HEK293 (cell line): ENCODE measurements around the gene TJP3.

Source experiments
- CTCF ChIA-PET: fragments of 350-600 bp; formaldehyde crosslinking; extraction: SDS; loops from one replicate; lab custom pipeline; 2021; ENCODE audit warnings: antibody characterized with exemption; lab: Yijun Ruan, JAX
- POLR2A ChIA-PET: fragments of 300-600 bp; formaldehyde crosslinking; extraction: SDS; loops from one replicate; lab custom pipeline; 2020; ENCODE audit warnings: antibody characterized with exemption, inconsistent platforms; lab: Yijun Ruan, JAX
- H3K27ac ChIP-seq: fragments of 200-500 bp; sonication (Bioruptor generic); 2 replicates; pipeline ENCODE4 v1.5.1; 2014; ENCODE audit warnings: low read depth, low read length, control low read depth, inconsistent platforms; ENCODE audit errors: extremely low read depth
- H3K36me3 ChIP-seq, 2 experiments: fragments of 200-500 bp in 1 of 2; sonication (Bioruptor generic) in 1 of 2; 1 replicate in 1 of 2; 2 replicates in 1 of 2; pipeline ENCODE4 v1.5.1; 2014 to 2017; ENCODE audit warnings: inconsistent platforms in 2 of 2, low read length in 2 of 2; ENCODE audit not compliant: control insufficient read depth in 2 of 2, insufficient read depth in 1 of 2
- H3K4me1 ChIP-seq: fragments of 200-500 bp; sonication (Bioruptor generic); 2 replicates; pipeline ENCODE4 v1.5.1; 2014; ENCODE audit warnings: mild to moderate bottlenecking, low read length, inconsistent platforms; ENCODE audit not compliant: control insufficient read depth, insufficient read depth
- H3K4me3 ChIP-seq: 2 replicates; pipeline ENCODE4 v1.5.1; 2011; ENCODE audit warnings: low read depth, mild to moderate bottlenecking, control low read depth, low read length, moderate library complexity
- H3K9me3 ChIP-seq: fragments of 200-500 bp; sonication (Bioruptor generic); 2 replicates; pipeline ENCODE4 v1.5.1; 2014; ENCODE audit warnings: low read depth, low read length, inconsistent platforms; ENCODE audit not compliant: control insufficient read depth, insufficient read depth
- EGR2 ChIP-seq: fragments of 450-650 bp; formaldehyde crosslinking; IDR thresholded peaks from 2 replicates; pipeline ENCODE4 v1.5.1; 2016; ENCODE audit warnings: low read depth, missing biosample characterization, missing genetic modification characterization
- KLF16 ChIP-seq: fragments of 450-650 bp; formaldehyde crosslinking; IDR thresholded peaks from 2 replicates; pipeline ENCODE4 v1.5.1; 2017; ENCODE audit warnings: missing biosample characterization, missing genetic modification characterization
- KLF17 ChIP-seq: fragments of 450-650 bp; formaldehyde crosslinking; IDR thresholded peaks from 2 replicates; pipeline ENCODE4 v1.5.1; 2016; ENCODE audit warnings: missing biosample characterization, missing genetic modification characterization
- ZFHX2 ChIP-seq: fragments of 450-650 bp; formaldehyde crosslinking; conservative IDR thresholded peaks from 2 replicates; pipeline ENCODE4 v1.5.1; 2016; ENCODE audit warnings: missing biosample characterization, missing genetic modification characterization
- ZFP37 ChIP-seq: fragments of 450-650 bp; formaldehyde crosslinking; IDR thresholded peaks from 2 replicates; pipeline ENCODE4 v1.5.1; 2016; ENCODE audit warnings: missing biosample characterization, missing genetic modification characterization
- ZNF274 ChIP-seq, 2 experiments: fragments of 200-500 bp in 1 of 2; fragments of 450-650 bp in 1 of 2; sonication (Bioruptor generic) in 1 of 2; formaldehyde crosslinking in 1 of 2; IDR thresholded peaks; 2 replicates each; pipeline versions ENCODE4 v1.5.1 to v1.6.1; 2014 to 2016; ENCODE audit warnings: borderline replicate concordance in 1 of 2, inconsistent platforms in 1 of 2, low read length in 1 of 2, missing biosample characterization in 1 of 2, missing genetic modification characterization in 1 of 2
- ZNF391 ChIP-seq: fragments of 450-650 bp; formaldehyde crosslinking; IDR thresholded peaks from 2 replicates; pipeline ENCODE4 v1.5.1; 2016; ENCODE audit warnings: low read depth, missing biosample characterization, missing genetic modification characterization, borderline replicate concordance
- ZNF48 ChIP-seq: fragments of 450-650 bp; formaldehyde crosslinking; IDR thresholded peaks from 2 replicates; pipeline ENCODE4 v1.5.1; 2016; ENCODE audit warnings: missing biosample characterization, missing genetic modification characterization
- ZNF600 ChIP-seq: fragments of 450-650 bp; formaldehyde crosslinking; IDR thresholded peaks from 2 replicates; pipeline ENCODE4 v1.5.1; 2016; ENCODE audit warnings: missing biosample characterization, missing genetic modification characterization
- ZNF623 ChIP-seq: fragments of 450-650 bp; formaldehyde crosslinking; IDR thresholded peaks from 2 replicates; pipeline ENCODE4 v1.5.1; 2016; ENCODE audit warnings: missing biosample characterization, missing genetic modification characterization
- ZNF677 ChIP-seq: fragments of 450-650 bp; IDR thresholded peaks from 2 replicates; pipeline ENCODE4 v1.5.0; 2018; ENCODE audit warnings: missing biosample characterization, mild to moderate bottlenecking, missing genetic modification characterization, moderate library complexity
- TF ChIP-seq, protein P1 (sequence below): fragments of 450-650 bp; formaldehyde crosslinking; IDR thresholded peaks from 2 replicates; pipeline ENCODE4 v1.5.1; 2017; ENCODE audit warnings: missing biosample characterization, mild to moderate bottlenecking, missing genetic modification characterization, moderate library complexity
- TF ChIP-seq, protein P2 (sequence below): fragments of 450-650 bp; formaldehyde crosslinking; IDR thresholded peaks from 2 replicates; pipeline ENCODE4 v1.5.1; 2016; ENCODE audit warnings: missing biosample characterization, missing genetic modification characterization

The TJP3 gene

GRCh38 chr19:3692141-3693024 lies 15.8 kb upstream of the TJP3 start (continued):
- TF ChIP-seq KLF17 (tag by site-specific recombination) (peak; percentile 38; the same call in 1 of the 2 replicates), ZNF677 (tag by site-specific recombination) (no peak)
- TF ChIP-seq, all 188 proteins: peak for 10

GRCh38 chr19:3693025-3693925 lies 14.9 kb upstream of the TJP3 start:
- Histone ChIP-seq H3K9me3 (no peaks in the 10 kb centered on the region), H3K4me3 (no peak overlapping the region), H3K4me1 (no peaks in the 10 kb centered on the region; the same call in 1 of the 2 replicates), H3K36me3 (peaks cover 0 to 3% of the 10 kb centered on the region in 2 experiments; a peak in 1 of 3 replicates), H3K27ac (no peak overlapping the region)
- no peak for TF ChIP-seq ZNF274 (IDR thresholded peaks at IDR 0.05; ENCODE audit: low read length)
- no peak for TF ChIP-seq ZNF274 (tag by site-specific recombination; IDR thresholded peaks at IDR 0.05; ENCODE audit: borderline replicate concordance)
- ChIA-PET POLR2A (no interaction called here), CTCF (interaction anchor here (0.6 to 1.2 kb wide), 6 partner anchors 8 to 815 kb away, joined by 3 to 5 read pairs (median 4); no protein-coding TSS in a partner anchor)

DNA sequence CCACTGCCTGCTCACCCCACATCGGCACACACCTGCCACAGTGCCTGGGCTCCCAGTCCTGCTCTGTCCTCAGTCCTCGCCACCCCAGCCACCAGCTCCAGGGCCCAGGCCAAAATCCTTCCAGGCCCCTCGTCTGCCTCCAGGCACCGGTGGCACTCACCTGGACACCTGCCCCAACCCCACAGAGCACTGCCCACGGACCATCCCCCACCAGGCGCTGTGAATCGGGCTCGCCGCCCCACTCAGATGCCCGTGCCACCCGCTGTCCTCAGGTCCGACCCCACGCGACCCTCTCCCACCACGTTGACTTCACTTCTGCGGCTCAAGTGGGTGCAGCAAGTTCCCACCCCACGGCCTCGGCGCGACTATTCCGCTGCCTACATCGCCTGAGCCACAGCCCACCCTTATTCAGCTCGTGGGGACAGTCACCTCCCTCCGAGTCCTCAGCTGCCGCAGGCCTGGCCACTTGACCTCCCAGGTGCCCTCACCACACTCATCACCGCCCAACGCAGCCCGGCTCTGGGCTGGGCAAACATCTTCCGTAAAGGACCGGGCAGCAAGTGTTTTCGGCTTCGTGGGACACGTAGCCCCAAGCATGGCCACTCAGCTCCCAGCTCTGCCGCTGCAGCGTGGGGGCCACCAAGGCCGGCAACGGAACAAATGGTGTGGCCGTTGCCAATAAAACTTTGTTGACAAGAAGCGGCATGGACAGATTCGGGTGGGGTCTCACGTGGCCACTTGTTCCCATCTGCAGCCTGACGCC lies 13.6 kb upstream of the TJP3 start:
- Histone ChIP-seq H3K27ac (no peak overlapping the region), H3K4me3 (no peak overlapping the region), H3K36me3 (peaks cover 0 to 3% of the 10 kb centered on the region in 2 experiments; a peak in 1 of 3 replicates), H3K9me3 (no peaks in the 10 kb centered on the region), H3K4me1 (no peaks in the 10 kb centered on the region)
- ChIA-PET CTCF (no interaction called here), POLR2A (no interaction called here)
- TF ChIP-seq ZFHX2 (0 out of 2 replicates have a peak, but pooled peaks have one; percentile 9), ZNF600 (tag by site-specific recombination) (no peak), KLF16 (tag by site-specific recombination) (no peak), EGR2 (tag by site-specific recombination) (peak; percentile 39), ZFP37 (tag by site-specific recombination) (no peak)

- ChIA-PET CTCF (no interaction called here), POLR2A (no interaction called here)
- Histone ChIP-seq H3K4me3 (no peak overlapping the region), H3K27ac (no peak overlapping the region), H3K9me3 (no peaks in the 10 kb centered on the region), H3K4me1 (no peaks in the 10 kb centered on the region), H3K36me3 (peaks cover 0 to 3% of the 10 kb centered on the region in 2 experiments; a peak in 1 of 3 replicates)
- TF ChIP-seq ZNF623 (tag by site-specific recombination) (peak; percentile 25; the same call in 1 of the 2 replicates), ZNF391 (tag by site-specific recombination) (no peak), ZNF48 (tag by site-specific recombination) (no peak), KLF17 (tag by site-specific recombination) (no peak)
- TF ChIP-seq, protein P1, sequence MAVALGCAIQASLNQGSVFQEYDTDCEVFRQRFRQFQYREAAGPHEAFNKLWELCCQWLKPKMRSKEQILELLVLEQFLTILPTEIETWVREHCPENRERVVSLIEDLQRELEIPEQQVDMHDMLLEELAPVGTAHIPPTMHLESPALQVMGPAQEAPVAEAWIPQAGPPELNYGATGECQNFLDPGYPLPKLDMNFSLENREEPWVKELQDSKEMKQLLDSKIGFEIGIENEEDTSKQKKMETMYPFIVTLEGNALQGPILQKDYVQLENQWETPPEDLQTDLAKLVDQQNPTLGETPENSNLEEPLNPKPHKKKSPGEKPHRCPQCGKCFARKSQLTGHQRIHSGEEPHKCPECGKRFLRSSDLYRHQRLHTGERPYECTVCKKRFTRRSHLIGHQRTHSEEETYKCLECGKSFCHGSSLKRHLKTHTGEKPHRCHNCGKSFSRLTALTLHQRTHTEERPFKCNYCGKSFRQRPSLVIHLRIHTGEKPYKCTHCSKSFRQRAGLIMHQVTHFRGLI (tag by site-specific recombination) = no peak
- TF ChIP-seq, protein P2, sequence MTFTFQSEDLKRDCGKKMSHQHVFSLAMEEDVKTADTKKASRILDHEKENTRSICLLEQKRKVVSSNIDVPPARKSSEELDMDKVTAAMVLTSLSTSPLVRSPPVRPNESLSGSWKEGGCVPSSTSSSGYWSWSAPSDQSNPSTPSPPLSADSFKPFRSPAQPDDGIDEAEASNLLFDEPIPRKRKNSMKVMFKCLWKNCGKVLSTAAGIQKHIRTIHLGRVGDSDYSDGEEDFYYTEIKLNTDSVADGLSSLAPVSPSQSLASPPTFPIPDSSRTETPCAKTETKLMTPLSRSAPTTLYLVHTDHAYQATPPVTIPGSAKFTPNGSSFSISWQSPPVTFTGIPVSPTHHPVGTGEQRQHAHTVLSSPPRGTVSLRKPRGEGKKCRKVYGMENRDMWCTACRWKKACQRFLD (tag by site-specific recombination) = no peak
Observed at GRCh38 chr19:3695124-3695733, 13.0 kb upstream of the TJP3 start.
